Activated CD8-positive, alpha-beta memory T cell treated with anti-CD3 and anti-CD28 coated beads, Interleukin-2, amount 50 U/mL, for 24 hours (primary cell): ENCODE data around the gene MUC4.

Source experiments
- DNase-seq: peaks from one replicate; pipeline ENCODE4 v3.0.0-alpha.2; 2020; ENCODE audit errors: extremely low read depth

MUC4 gene

DNA sequence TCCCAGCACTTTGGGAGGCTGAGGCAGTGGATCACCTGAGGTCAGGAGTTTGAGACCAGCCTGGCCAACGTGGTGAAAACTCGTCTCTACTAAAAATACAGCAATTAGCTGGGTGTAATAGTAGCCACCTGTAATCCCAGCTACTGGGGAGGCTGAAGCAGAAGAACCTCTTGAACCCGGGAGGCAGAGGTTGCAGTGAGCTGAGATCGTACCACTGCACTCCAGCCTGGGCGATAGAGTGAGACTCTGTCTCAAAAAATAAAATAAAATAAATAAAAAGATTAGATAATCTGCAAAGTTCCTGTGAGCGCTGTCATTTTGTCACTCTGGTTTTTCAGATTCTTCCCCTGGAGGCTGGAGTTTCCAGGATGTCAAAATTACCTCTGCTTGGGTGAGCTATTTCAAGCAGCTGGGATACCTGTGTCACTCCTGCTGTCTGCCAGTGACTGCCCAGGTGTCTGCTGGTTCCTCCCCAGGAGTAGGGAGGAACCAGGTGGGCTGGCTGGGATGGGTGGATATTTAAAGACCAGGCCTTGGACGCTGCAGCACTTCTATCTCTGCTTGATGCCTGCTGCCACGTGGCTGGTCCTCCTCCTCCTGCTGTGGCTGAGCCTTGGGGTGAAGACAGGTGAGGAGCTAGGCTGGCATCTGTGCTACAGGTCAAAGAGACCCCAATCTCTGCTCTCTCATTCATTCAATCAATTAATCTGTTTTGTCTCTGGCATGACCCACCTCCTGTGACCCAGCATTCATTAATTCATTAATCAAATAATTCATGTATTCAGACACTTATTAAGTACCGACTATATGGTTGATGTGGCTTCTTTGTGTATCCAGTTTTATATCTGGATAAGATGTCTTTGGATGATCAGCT is 110.5 kb downstream of the MUC4 start:
- DNase-seq: no peak

DNA sequence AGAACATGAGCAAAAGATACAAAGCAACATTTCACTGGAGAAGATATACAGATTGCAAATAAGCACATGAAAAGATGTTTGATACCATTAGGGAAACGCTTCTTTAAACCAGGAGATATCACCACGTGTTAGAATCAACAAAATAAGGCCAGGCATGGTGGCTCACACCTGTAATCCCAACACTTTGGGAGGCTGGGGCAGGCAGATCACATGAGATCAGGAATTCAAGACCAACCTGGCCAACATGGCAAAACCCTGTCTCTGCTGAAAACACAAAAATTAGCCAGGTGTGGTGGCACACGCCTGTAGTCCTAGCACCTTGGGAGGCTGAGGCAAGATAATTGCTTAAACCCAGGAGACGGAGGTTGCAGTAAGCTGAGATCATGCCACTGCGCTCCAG is 111.4 kb downstream of the MUC4 start:
- DNase-seq: no peak

GRCh38 chr3:195699860-195700259 is 111.9 kb downstream of the MUC4 start:
- no peak for DNase-seq

GRCh38 chr3:195699388-195699771 is 112.3 kb downstream of the MUC4 start:
- DNase-seq: no peak

DNA sequence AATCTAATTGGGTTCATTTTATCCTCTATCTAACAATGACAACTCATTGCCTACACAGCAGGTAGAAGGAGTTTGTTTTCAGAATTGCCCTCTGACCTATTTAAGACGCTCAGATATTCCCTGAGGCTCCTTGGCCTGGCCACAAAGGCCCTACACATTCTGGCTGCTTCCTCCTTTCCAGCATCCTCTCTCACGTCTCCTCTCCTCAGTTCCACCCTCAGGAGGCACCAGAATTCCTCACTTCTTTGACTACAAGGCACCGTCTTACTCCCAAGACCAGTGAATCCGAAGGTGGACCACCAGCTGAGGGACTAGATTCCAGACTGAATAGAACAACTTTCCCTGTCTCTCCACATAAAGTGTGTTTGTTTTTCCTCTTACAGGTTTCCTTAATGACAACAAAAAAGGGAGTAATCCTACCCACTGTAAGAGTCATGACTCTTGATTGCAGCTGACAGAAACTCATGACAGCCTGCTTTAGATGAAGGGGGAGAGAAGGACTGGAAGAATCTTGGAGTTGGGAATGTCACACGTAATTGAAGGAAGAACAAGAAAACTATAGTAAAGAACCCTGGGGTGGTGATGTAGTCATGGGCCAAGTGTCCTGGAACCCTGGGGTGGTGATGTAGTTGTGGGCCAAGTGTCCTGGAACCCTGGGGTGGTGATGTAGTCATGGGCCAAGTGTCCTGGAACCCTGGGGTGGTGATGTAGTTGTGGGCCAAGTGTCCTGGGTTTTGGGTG is 112.9 kb downstream of the MUC4 start:
- no peak for DNase-seq

DNA sequence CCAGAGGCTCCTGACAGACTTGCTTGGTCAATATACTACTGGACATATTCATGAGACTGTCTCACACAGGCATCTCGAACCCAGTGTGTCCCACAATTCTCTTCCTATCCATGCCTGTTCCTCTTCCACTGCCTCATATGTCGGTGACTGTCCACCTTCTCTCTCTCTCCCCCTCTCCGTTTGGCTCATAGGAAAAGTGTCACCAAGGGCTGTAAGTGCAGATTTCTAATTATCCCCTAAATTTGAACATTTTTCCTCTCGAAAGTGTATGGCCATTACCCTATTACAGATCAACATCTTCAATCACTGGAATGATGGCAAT is 113.4 kb downstream of the MUC4 start:
- no peak for DNase-seq

DNA sequence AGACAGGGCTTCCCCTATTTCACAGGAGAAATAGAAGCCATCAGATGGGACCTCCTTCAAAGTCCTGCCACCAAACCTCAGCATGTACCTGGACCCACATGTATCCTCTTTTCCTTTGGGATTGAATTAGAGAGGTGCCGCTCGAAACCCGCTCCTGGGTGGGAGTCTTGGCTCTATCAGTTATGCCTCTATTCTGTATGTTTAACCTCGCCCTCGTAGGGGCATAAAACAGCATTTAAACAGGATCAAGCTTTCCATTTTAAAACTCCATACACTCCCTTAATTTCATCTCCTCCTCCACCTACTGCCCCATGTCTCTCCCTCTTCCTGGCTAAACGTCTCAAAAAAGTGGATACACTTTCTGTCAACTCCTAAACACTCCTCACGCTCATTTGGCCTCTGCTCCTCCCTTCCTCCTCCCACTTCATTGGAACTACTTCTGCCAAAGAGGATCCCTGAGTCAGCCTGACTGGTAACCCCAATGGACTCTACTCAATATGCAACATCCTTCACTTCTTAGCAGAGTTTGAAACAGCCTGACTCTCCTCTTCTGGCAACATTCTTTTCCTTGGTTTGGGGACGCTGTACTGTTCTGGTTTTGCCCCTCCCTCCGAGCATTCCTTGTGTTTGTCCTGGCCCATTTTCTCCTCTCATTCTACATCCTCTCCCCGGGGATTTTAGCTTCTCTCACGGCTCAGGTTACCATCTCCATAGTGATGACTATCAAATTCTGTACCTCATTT is 114.0 kb downstream of the MUC4 start:
- DNase-seq: no peak
